Dendritic cell treated with granulocyte-macrophage colony-stimulating factor and Interleukin-4, amounts not matched to agents 40 ng/mL and 50 ng/mL, for 4 days (primary cell): ENCODE data around the gene R3HCC1L.

Experiments
- H3K27ac Mint-ChIP-seq: one replicate; pipeline ENCODE4 v1.8.0; 2022; ENCODE audit warnings: mild to moderate bottlenecking, mixed read lengths
- H3K27me3 Mint-ChIP-seq: one replicate; pipeline ENCODE4 v1.8.0; 2022; ENCODE audit warnings: mild to moderate bottlenecking, mixed read lengths
- H3K36me3 Mint-ChIP-seq: one replicate; pipeline ENCODE4 v1.8.0; 2022; ENCODE audit warnings: low read depth, mixed read lengths
- H3K4me1 Mint-ChIP-seq: one replicate; pipeline ENCODE4 v1.8.0; 2022; ENCODE audit warnings: low read depth, mixed read lengths
- H3K4me3 Mint-ChIP-seq: one replicate; pipeline ENCODE4 v1.8.0; 2022; ENCODE audit warnings: mild to moderate bottlenecking, moderate library complexity, mixed read lengths
- H3K9me3 Mint-ChIP-seq: one replicate; pipeline ENCODE4 v1.8.0; 2022; ENCODE audit warnings: mixed read lengths
- intact Hi-C: fragments of 100-400 bp; cut with micrococcal nuclease; formaldehyde crosslinking; loops from one replicate; pipeline ENCODE4 v1.15.0; 2022

The R3HCC1L gene

GRCh38 chr10:98134431-98135221 is at the start of gene R3HCC1L:
Gene R3HCC1L, plus strand, starts transcription at chr10:98134657. Its CDS starts 73,458 bp downstream, at chr10:98208115.
- intact Hi-C loops: no loop called here
- Mint-ChIP-seq H3K9me3 (peaks cover 8% of the 10 kb centered on the region), H3K4me1 (peaks cover 44% of the 10 kb centered on the region), H3K27me3 (peaks cover 5% of the 10 kb centered on the region), H3K27ac (peak within 1 kb of the TSS; percentile 95), H3K4me3 (peak within 1 kb of the TSS; percentile 88), H3K36me3 (peaks cover 20% of the 10 kb centered on the region)

GRCh38 chr10:98085238-98085637 is 49.2 kb upstream of the R3HCC1L start:
- Mint-ChIP-seq H3K36me3 (no peaks in the 10 kb centered on the region), H3K4me3 (no peak overlapping the region), H3K27ac (no peak overlapping the region), H3K27me3 (peaks cover 64% of the 10 kb centered on the region), H3K9me3 (no peaks in the 10 kb centered on the region), H3K4me1 (peaks cover under 1% of the 10 kb centered on the region)
- intact Hi-C loops: no loop called here

GRCh38 chr10:98086837-98087708 is 47.4 kb upstream of the R3HCC1L start:
- intact Hi-C loops: no loop called here
- peaks cover 6% of the 10 kb centered on the region for H3K4me1 Mint-ChIP-seq
- H3K4me3 Mint-ChIP-seq: no peak overlapping the region
- no peaks in the 10 kb centered on the region for H3K9me3 Mint-ChIP-seq
- H3K27ac Mint-ChIP-seq: no peak overlapping the region
- H3K27me3 Mint-ChIP-seq: peaks cover 58% of the 10 kb centered on the region
- no peaks in the 10 kb centered on the region for H3K36me3 Mint-ChIP-seq

- no peak overlapping the region for H3K27ac Mint-ChIP-seq
- peaks cover 54% of the 10 kb centered on the region for H3K27me3 Mint-ChIP-seq
- intact Hi-C loops: no loop called here
- peaks cover 6% of the 10 kb centered on the region for H3K4me1 Mint-ChIP-seq
- no peaks in the 10 kb centered on the region for H3K9me3 Mint-ChIP-seq
- no peak overlapping the region for H3K4me3 Mint-ChIP-seq
- no peaks in the 10 kb centered on the region for H3K36me3 Mint-ChIP-seq
Observed at GRCh38 chr10:98088186-98088971, 46.1 kb upstream of the R3HCC1L start.

- H3K36me3 Mint-ChIP-seq: no peaks in the 10 kb centered on the region
- peaks cover 66% of the 10 kb centered on the region for H3K27me3 Mint-ChIP-seq
- H3K27ac Mint-ChIP-seq: no peak overlapping the region
- intact Hi-C loops: no loop called here
- H3K9me3 Mint-ChIP-seq: no peaks in the 10 kb centered on the region
- H3K4me1 Mint-ChIP-seq: peaks cover 6% of the 10 kb centered on the region
- no peak overlapping the region for H3K4me3 Mint-ChIP-seq
Observed at GRCh38 chr10:98090822-98091221, 43.6 kb upstream of the R3HCC1L start.

- Mint-ChIP-seq H3K4me1 (no peaks in the 10 kb centered on the region), H3K36me3 (no peaks in the 10 kb centered on the region), H3K4me3 (no peak overlapping the region), H3K27me3 (peaks cover 43% of the 10 kb centered on the region), H3K9me3 (no peaks in the 10 kb centered on the region), H3K27ac (no peak overlapping the region)
- intact Hi-C loops: no loop called here
Observed at GRCh38 chr10:98096316-98096715, 38.1 kb upstream of the R3HCC1L start.

GRCh38 chr10:98096731-98097130 is 37.7 kb upstream of the R3HCC1L start:
- Mint-ChIP-seq H3K36me3 (no peaks in the 10 kb centered on the region), H3K27ac (no peak overlapping the region), H3K4me3 (no peak overlapping the region), H3K9me3 (no peaks in the 10 kb centered on the region), H3K4me1 (no peaks in the 10 kb centered on the region), H3K27me3 (peaks cover 43% of the 10 kb centered on the region)
- intact Hi-C loops: no loop called here

- H3K27ac Mint-ChIP-seq: no peak overlapping the region
Observed at GRCh38 chr10:98097175-98097574, 37.3 kb upstream of the R3HCC1L start.

GRCh38 chr10:98097616-98098015 is 36.8 kb upstream of the R3HCC1L start:
- intact Hi-C loops: no loop called here
- H3K36me3 Mint-ChIP-seq: no peaks in the 10 kb centered on the region
- no peaks in the 10 kb centered on the region for H3K9me3 Mint-ChIP-seq
- H3K27ac Mint-ChIP-seq: no peak overlapping the region
- H3K4me1 Mint-ChIP-seq: no peaks in the 10 kb centered on the region
- peaks cover 41% of the 10 kb centered on the region for H3K27me3 Mint-ChIP-seq
- H3K4me3 Mint-ChIP-seq: no peak overlapping the region

More at GRCh38 chr10:98097175-98097574, 37.3 kb upstream of the R3HCC1L start:
- H3K27me3 Mint-ChIP-seq: peaks cover 42% of the 10 kb centered on the region
- no peaks in the 10 kb centered on the region for H3K9me3 Mint-ChIP-seq
- intact Hi-C loops: no loop called here
- no peaks in the 10 kb centered on the region for H3K36me3 Mint-ChIP-seq
- H3K4me1 Mint-ChIP-seq: no peaks in the 10 kb centered on the region
- H3K4me3 Mint-ChIP-seq: no peak overlapping the region

GRCh38 chr10:98098247-98098646 is 36.2 kb upstream of the R3HCC1L start:
- no peaks in the 10 kb centered on the region for H3K4me1 Mint-ChIP-seq
- no peak overlapping the region for H3K27ac Mint-ChIP-seq
- H3K9me3 Mint-ChIP-seq: no peaks in the 10 kb centered on the region
- H3K27me3 Mint-ChIP-seq: peaks cover 36% of the 10 kb centered on the region
- H3K4me3 Mint-ChIP-seq: no peak overlapping the region
- no peaks in the 10 kb centered on the region for H3K36me3 Mint-ChIP-seq
- intact Hi-C loops: no loop called here

- no peaks in the 10 kb centered on the region for H3K9me3 Mint-ChIP-seq
- H3K27me3 Mint-ChIP-seq: peaks cover 25% of the 10 kb centered on the region
- intact Hi-C loops: no loop called here
- no peak overlapping the region for H3K4me3 Mint-ChIP-seq
- H3K36me3 Mint-ChIP-seq: no peaks in the 10 kb centered on the region
- no peaks in the 10 kb centered on the region for H3K4me1 Mint-ChIP-seq
- H3K27ac Mint-ChIP-seq: no peak overlapping the region
Observed at GRCh38 chr10:98100476-98100875, 34.0 kb upstream of the R3HCC1L start.

- peaks cover 20% of the 10 kb centered on the region for H3K27me3 Mint-ChIP-seq
- H3K27ac Mint-ChIP-seq: no peak overlapping the region
- no peaks in the 10 kb centered on the region for H3K9me3 Mint-ChIP-seq
- intact Hi-C loops: no loop called here
- no peak overlapping the region for H3K4me3 Mint-ChIP-seq
- H3K36me3 Mint-ChIP-seq: no peaks in the 10 kb centered on the region
- no peaks in the 10 kb centered on the region for H3K4me1 Mint-ChIP-seq
Observed at GRCh38 chr10:98101366-98101765, 33.1 kb upstream of the R3HCC1L start.

GRCh38 chr10:98104125-98104524 is 30.3 kb upstream of the R3HCC1L start:
- peaks cover 20% of the 10 kb centered on the region for H3K27me3 Mint-ChIP-seq
- H3K9me3 Mint-ChIP-seq: no peaks in the 10 kb centered on the region
- H3K4me3 Mint-ChIP-seq: no peak overlapping the region
- H3K27ac Mint-ChIP-seq: no peak overlapping the region
- H3K4me1 Mint-ChIP-seq: no peaks in the 10 kb centered on the region
- intact Hi-C loops: no loop called here
- H3K36me3 Mint-ChIP-seq: no peaks in the 10 kb centered on the region

- Mint-ChIP-seq H3K36me3 (no peaks in the 10 kb centered on the region), H3K4me3 (no peak overlapping the region), H3K4me1 (no peaks in the 10 kb centered on the region), H3K9me3 (no peaks in the 10 kb centered on the region), H3K27ac (no peak overlapping the region), H3K27me3 (peaks cover 34% of the 10 kb centered on the region)
- intact Hi-C loops: no loop called here
Observed at GRCh38 chr10:98106531-98106930, 27.9 kb upstream of the R3HCC1L start.
